Stomach (tissue), 9 donors: ENCODE measurements around the gene STK33. TPM values are rescaled to one million over a fixed set of nuclear protein-coding genes. Genes with fewer than 3 reads are reported as not detected.

Source experiments
- DNase-seq, 2 donors: peaks; one replicate each; pipeline versions ENCODE4 v3.0.0 to v3.0.0-alpha.2; 2013 to 2019
- H3K27ac ChIP-seq, 5 donors: fragments of 200-600 bp in 4 of 5; sonication (generic) in 4 of 5; one replicate each; pipeline ENCODE4 v1.5.1; 2013 to 2019; ENCODE audit warnings: mild to moderate bottlenecking in 1 of 5, moderate library complexity in 1 of 5
- H3K27me3 ChIP-seq, 3 donors: fragments of 200-600 bp; sonication (generic); one replicate each; pipeline ENCODE4 v1.5.1; 2017 to 2019; ENCODE audit warnings: mixed run types in 1 of 3
- H3K36me3 ChIP-seq, 4 donors: fragments of 200-600 bp; sonication (generic); 1 replicate in 3 of 4; 2 replicates in 1 of 4; pipeline ENCODE4 v1.5.1; 2016 to 2019
- H3K4me1 ChIP-seq, 4 donors: fragments of 200-600 bp; sonication (generic); one replicate each; pipeline ENCODE4 v1.5.1; 2016 to 2019
- H3K4me3 ChIP-seq, 4 donors: fragments of 200-600 bp; sonication (generic) in 3 of 4; one replicate each; pipeline ENCODE4 v1.5.1; 2016 to 2019; ENCODE audit warnings: mild to moderate bottlenecking in 1 of 4
- H3K9me3 ChIP-seq, 4 donors: fragments of 200-600 bp; sonication (generic); one replicate each; pipeline ENCODE4 v1.5.1; 2016 to 2019
- CTCF ChIP-seq, 7 experiments: fragments of 450-650 bp in 4 of 7; fragments of 200-600 bp in 3 of 7; sonication (generic) in 3 of 7; IDR thresholded peaks; one replicate each; pipeline ENCODE4 v1.5.1; 2016 to 2019; ENCODE audit warnings: antibody characterized with exemption in 7 of 7, control low read depth in 2 of 7, mild to moderate bottlenecking in 1 of 7
- EP300 ChIP-seq: sonication (generic); formaldehyde crosslinking; IDR thresholded peaks from one replicate; pipeline ENCODE4 v1.6.1; 2017; ENCODE audit warnings: antibody characterized with exemption
- POLR2A ChIP-seq, 4 donors: fragments of 450-650 bp; IDR thresholded peaks; one replicate each; pipeline ENCODE4 v1.6.1; 2016; ENCODE audit warnings: antibody characterized with exemption in 4 of 4, control low read depth in 2 of 4, mild to moderate bottlenecking in 1 of 4, moderate library complexity in 1 of 4
- POLR2AphosphoS5 ChIP-seq, 3 donors: sonication (generic); formaldehyde crosslinking; IDR thresholded peaks; one replicate each; pipeline ENCODE4 v1.6.1; 2016; ENCODE audit warnings: antibody characterized with exemption in 3 of 3
- WGBS, 5 donors: extraction: QIAGEN DNeasy Blood & Tissue Kit in 3 of 5; methylation state at CpG; one replicate each; pipeline versions ENCODE4 v1.1.5 to v1.1.7; 2013 to 2018; 5-methylcytosine and 5-hydroxymethylcytosine counted together
- intact Hi-C: fragments of 100-400 bp; cut with DNase I; formaldehyde crosslinking; loops from one replicate; pipeline ENCODE4 v1.15.1; 2023; ENCODE audit warnings: low total_unique reads
- polyA plus RNA-seq, 3 donors: library from polyadenylated mRNA; stranded (reverse); fragments of 200-250 nt; gene quantifications; one replicate each; pipeline ENCODE4 v1.2.3, GENCODE V29; 2013
- total RNA-seq, 5 donors: library from RNA; depleted of rRNA; stranded (reverse); fragments of >200 nt; gene quantifications; one replicate each; pipeline versions ENCODE4 v1.1.0 to v1.2.3, GENCODE V29; 2014 to 2016
- donor health status: healthy with polysubstance abuse.
- donor health status: Bipolar disorder and iron deficiency.
- donor health status: healthy.

The STK33 gene
- total and polyA plus RNA-seq, 8 donors = 3.1 to 21.3 (median 10.9) TPM; not detected in 1

DNA sequence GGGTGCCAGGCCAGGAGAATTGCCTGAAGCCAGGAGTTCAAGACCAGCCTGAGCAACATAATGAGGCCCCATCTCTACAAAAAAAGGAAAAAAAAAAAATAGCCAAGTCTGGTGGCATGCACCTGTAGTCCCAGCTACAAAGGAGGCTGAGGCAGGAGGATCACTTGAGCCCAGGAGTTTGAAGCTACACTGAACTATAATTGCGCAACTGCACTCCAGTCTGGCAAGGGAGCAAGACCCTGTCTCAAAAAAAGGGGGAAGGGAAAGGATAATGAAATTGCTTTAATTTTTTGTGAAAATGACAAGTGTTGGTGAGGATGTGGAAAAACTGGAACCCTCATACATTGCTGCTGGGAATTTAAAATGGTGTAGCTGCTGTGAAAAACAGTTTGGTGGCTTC is 19.2 kb downstream of the STK33 start:
- no peak for DNase-seq
- no peaks in the 10 kb centered on the region for H3K36me3 ChIP-seq
- H3K9me3 ChIP-seq = no peaks in the 10 kb centered on the region
- H3K27me3 ChIP-seq = no peaks in the 10 kb centered on the region
- WGBS, 5 donors = 89 to 100% (median 96%) methylated on average over 1 of the region's 1 CpG
- H3K27ac ChIP-seq = no peak overlapping the region
- intact Hi-C loops = no loop called here
- H3K4me3 ChIP-seq = no peak overlapping the region
- H3K4me1 ChIP-seq = no peaks in the 10 kb centered on the region
- TF ChIP-seq EP300 = no peak
- no peak for TF ChIP-seq POLR2AphosphoS5 (IDR thresholded peaks at IDR 0.05)
- TF ChIP-seq POLR2A (IDR thresholded peaks at IDR 0.05) = no peak
- TF ChIP-seq CTCF (IDR thresholded peaks at IDR 0.05) = no peak

- TF ChIP-seq CTCF (IDR thresholded peaks at IDR 0.05) (no peak), POLR2A (IDR thresholded peaks at IDR 0.05) (no peak), EP300 (no peak), POLR2AphosphoS5 (IDR thresholded peaks at IDR 0.05) (no peak)
- intact Hi-C loops = no loop called here
- DNase-seq = no peak
- Histone ChIP-seq H3K4me1 (no peaks in the 10 kb centered on the region), H3K27ac (no peak overlapping the region), H3K9me3 (no peaks in the 10 kb centered on the region), H3K4me3 (no peak overlapping the region), H3K36me3 (no peaks in the 10 kb centered on the region), H3K27me3 (no peaks in the 10 kb centered on the region)
- WGBS, 5 donors = 63 to 84% (median 78%) methylated on average over 1 of the region's 1 CpG
These were observed 20.3 kb downstream of the STK33 start for GRCh38 chr11:8573777-8574176.

DNA sequence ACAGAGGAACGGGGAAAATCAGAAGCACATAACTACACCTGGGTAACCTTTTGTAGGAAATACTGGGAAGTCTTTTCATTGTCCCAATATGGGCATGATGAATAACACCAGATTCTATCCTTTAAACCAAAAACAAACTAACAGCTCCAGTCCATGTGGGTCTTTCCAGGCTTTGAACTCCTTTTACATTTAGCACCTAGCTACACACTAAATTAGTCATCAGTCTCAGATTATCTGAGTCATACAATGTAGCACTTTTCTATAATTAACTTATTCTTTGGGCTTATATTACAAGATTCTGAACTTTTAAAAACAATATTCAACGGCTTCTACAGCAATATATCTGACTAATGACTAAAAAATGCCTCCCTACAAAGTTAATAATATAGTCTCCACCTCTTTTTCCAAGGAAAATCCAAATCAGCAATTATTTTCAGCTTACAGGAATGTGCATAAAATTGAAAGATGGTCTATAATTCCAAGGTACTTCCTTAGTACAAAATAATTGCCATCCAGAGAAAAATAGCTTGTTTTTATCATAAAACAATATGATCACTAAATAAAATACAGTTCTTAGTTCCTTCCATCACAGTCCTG is 26.3 kb downstream of the STK33 start:
- H3K27me3 ChIP-seq = no peaks in the 10 kb centered on the region
- intact Hi-C loops = loop anchor here (5.0 kb wide), 1 partner anchor 345 kb away; no protein-coding TSS in a partner anchor
- TF ChIP-seq POLR2AphosphoS5 (IDR thresholded peaks at IDR 0.05) (no peak), CTCF (IDR thresholded peaks at IDR 0.05) (no peak), EP300 (no peak), POLR2A (IDR thresholded peaks at IDR 0.05) (no peak)
- H3K4me3 ChIP-seq = no peak overlapping the region
- H3K36me3 ChIP-seq = no peaks in the 10 kb centered on the region
- 49 to 69% (median 67%) methylated on average over 2 of the region's 2 CpGs for WGBS, 5 donors
- no peak for DNase-seq
- no peaks in the 10 kb centered on the region for H3K9me3 ChIP-seq
- H3K4me1 ChIP-seq = no peaks in the 10 kb centered on the region
- H3K27ac ChIP-seq = no peak overlapping the region

GRCh38 chr11:8566613-8567210 is 27.3 kb downstream of the STK33 start:
- Histone ChIP-seq H3K4me1 (no peaks in the 10 kb centered on the region), H3K9me3 (peaks cover 0 to 2% (median under 1%) of the 10 kb centered on the region in 4 donors), H3K27ac (no peak overlapping the region), H3K27me3 (no peaks in the 10 kb centered on the region), H3K36me3 (no peaks in the 10 kb centered on the region), H3K4me3 (no peak overlapping the region)
- TF ChIP-seq EP300 = no peak
- peak in 5 of 7 experiments; percentile 34 to 68 (median 58) for TF ChIP-seq CTCF (IDR thresholded peaks at IDR 0.05)
- no peak for TF ChIP-seq POLR2AphosphoS5 (IDR thresholded peaks at IDR 0.05)
- no peak for TF ChIP-seq POLR2A (IDR thresholded peaks at IDR 0.05)
- peak in 1 of 2 donors; percentile 66 for DNase-seq
- intact Hi-C loops = loop anchor here (5.0 kb wide), 1 partner anchor 344 kb away; no protein-coding TSS in a partner anchor
- WGBS, 5 donors = 24 to 39% (median 36%) methylated on average over 5 of the region's 5 CpGs
